HFFc6 (cell line): ENCODE results near the gene MTRFR. TPM values are rescaled to one million over a fixed set of nuclear protein-coding genes. Genes with fewer than 3 reads are reported as not detected.
A peak's percentile ranks its signal among the peaks of the same experiment; 100 is the strongest.

Experiments used
- DNase-seq: peaks from one replicate; pipeline ENCODE4 v3.0.0-alpha.2; 2018
- H3K27ac Mint-ChIP-seq: 2 replicates; pipeline ENCODE4 v1.8.0; 2020; ENCODE audit warnings: mild to moderate bottlenecking, mixed read lengths
- H3K27me3 Mint-ChIP-seq: 2 replicates; pipeline ENCODE4 v1.8.0; 2021; ENCODE audit warnings: mild to moderate bottlenecking, moderate library complexity, mixed read lengths; ENCODE audit not compliant: insufficient read depth
- H3K36me3 Mint-ChIP-seq: 2 replicates; pipeline ENCODE4 v1.8.0; 2021; ENCODE audit warnings: low read depth, mixed read lengths
- H3K4me1 Mint-ChIP-seq: 2 replicates; pipeline ENCODE4 v1.8.0; 2020; ENCODE audit warnings: low read depth, mixed read lengths
- H3K4me3 Mint-ChIP-seq: 2 replicates; pipeline ENCODE4 v1.8.0; 2020; ENCODE audit warnings: mild to moderate bottlenecking, moderate library complexity, mixed read lengths
- H3K9me3 Mint-ChIP-seq: 2 replicates; pipeline ENCODE4 v1.8.0; 2020; ENCODE audit warnings: mild to moderate bottlenecking, mixed read lengths
- total RNA-seq, 6 experiments: library from RNA; stranded (reverse); fragmentation: NEBNext Ultra II Directional; extraction: Animal tissue kit (Norgen Biotek cat#: 25700); gene quantifications; 2 replicates in 1 of 6; 3 replicates in 5 of 6; pipeline ENCODE4 v1.2.3, GENCODE V29; 2021
- TF ChIP-seq, protein P1 (sequence below): fragments of 200-600 bp; sonication (generic); IDR thresholded peaks from 2 replicates; pipeline ENCODE4 v1.5.0; 2021; ENCODE audit warnings: antibody characterized with exemption, mild to moderate bottlenecking

MTRFR gene
- total RNA-seq, 6 experiments from 2014 or later: 7.8 to 9.1 (median 8.8) TPM

DNA sequence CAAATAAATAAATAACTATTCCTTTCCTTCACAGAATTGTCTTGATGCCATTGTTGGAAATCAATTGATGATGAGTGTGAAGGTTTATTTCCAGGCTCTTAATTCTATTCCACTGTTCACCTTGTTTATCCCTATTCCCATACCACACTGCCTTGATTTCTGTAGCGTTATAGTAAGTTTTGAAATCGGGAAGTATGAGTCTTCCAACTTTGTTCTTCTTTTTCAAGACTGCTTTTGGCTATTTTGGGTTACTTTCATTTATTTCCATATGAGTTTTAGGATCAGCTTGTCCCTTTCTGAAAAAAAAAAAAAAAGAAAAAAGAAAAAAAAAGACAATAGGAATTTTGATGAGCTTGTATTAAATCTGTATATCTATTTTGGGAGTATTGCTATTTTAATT lies 47.7 kb downstream of the MTRFR start:
- Mint-ChIP-seq H3K4me3 (no peak overlapping the region), H3K4me1 (no peaks in the 10 kb centered on the region)
- DNase-seq: no peak

DNA sequence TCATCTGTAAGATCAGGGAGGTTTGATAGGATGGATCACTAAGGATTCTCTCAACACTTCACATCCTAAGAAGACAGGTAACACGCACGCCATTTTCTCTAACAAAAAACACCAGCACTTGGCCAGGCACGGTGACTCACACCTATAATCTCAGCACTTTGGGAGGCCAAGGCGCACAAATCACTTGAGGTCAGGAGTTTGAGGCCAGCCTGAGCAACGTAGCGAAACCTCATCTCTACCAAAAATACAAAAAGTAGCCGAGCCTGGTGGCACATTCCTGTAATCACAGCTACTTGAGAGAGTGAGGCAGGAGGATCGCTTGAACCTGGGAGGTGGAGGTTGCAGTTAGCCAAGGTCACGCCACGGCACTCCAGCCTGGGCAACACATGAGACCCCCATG lies 48.9 kb downstream of the MTRFR start:
- Mint-ChIP-seq H3K36me3 (no peaks in the 10 kb centered on the region), H3K4me1 (peaks cover 4% of the 10 kb centered on the region), H3K27ac (no peak overlapping the region), H3K4me3 (no peak overlapping the region), H3K9me3 (no peaks in the 10 kb centered on the region), H3K27me3 (no peaks in the 10 kb centered on the region; the same call in 1 of the 2 replicates)
- DNase-seq: no peak
- TF ChIP-seq, protein P1, sequence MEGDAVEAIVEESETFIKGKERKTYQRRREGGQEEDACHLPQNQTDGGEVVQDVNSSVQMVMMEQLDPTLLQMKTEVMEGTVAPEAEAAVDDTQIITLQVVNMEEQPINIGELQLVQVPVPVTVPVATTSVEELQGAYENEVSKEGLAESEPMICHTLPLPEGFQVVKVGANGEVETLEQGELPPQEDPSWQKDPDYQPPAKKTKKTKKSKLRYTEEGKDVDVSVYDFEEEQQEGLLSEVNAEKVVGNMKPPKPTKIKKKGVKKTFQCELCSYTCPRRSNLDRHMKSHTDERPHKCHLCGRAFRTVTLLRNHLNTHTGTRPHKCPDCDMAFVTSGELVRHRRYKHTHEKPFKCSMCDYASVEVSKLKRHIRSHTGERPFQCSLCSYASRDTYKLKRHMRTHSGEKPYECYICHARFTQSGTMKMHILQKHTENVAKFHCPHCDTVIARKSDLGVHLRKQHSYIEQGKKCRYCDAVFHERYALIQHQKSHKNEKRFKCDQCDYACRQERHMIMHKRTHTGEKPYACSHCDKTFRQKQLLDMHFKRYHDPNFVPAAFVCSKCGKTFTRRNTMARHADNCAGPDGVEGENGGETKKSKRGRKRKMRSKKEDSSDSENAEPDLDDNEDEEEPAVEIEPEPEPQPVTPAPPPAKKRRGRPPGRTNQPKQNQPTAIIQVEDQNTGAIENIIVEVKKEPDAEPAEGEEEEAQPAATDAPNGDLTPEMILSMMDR: no peak

More for the DNA sequence above, 47.7 kb downstream of the MTRFR start:
- Mint-ChIP-seq H3K36me3 (no peaks in the 10 kb centered on the region), H3K27me3 (no peaks in the 10 kb centered on the region; the same call in 1 of the 2 replicates), H3K9me3 (no peaks in the 10 kb centered on the region), H3K27ac (no peak overlapping the region)
- TF ChIP-seq, protein P1: no peak

DNA sequence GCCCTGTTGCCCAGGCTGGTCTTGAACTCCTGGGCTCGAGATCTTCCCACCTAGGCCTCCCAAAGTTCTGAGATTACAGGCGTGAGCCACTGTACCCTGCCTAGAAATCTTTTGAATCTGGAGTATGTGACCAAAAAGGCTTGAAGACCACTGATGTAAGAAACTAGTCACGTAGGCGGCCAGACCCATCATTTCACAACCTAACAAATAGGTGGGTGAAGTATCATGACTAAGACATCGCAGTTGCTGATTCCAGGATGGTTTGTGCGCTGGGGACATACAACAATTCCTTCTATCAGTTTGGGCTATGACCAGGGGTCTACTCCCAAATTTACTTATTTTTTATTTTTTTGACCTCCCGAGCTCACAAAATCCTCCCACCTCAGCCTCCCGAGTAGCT lies 50.2 kb downstream of the MTRFR start:
- H3K4me1 Mint-ChIP-seq: peaks cover 6% of the 10 kb centered on the region
- no peak for DNase-seq
- peaks cover under 1% of the 10 kb centered on the region; the same call in 1 of the 2 replicates for H3K36me3 Mint-ChIP-seq
- TF ChIP-seq, protein P1: no peak
- H3K9me3 Mint-ChIP-seq: no peaks in the 10 kb centered on the region
- H3K4me3 Mint-ChIP-seq: no peak overlapping the region
- no peaks in the 10 kb centered on the region; the same call in 1 of the 2 replicates for H3K27me3 Mint-ChIP-seq
- H3K27ac Mint-ChIP-seq: no peak overlapping the region

DNA sequence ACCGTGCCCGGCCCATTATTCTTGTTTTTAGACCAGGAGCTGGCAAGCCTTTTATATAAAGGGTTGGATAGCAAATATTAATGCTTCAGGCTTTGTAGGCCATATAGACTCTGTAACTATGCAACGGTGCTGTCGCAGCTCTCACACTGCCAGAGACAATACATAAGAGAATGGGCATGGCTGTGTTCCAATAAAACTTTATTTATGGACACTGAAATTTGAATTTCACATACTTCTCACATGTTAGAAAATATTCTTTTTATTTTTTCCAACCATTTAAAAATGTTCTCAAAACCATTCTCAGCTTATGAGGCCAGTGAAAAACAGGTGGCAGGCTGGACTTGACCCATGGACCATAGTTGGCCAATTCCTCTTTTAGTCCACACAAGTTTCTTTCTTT lies 51.4 kb downstream of the MTRFR start:
- 0 out of 2 replicates have a peak overlapping the region, but pooled peaks have one; percentile 26 for H3K27ac Mint-ChIP-seq
- H3K4me3 Mint-ChIP-seq: no peak overlapping the region
- peaks cover 8% of the 10 kb centered on the region; the same call in 1 of the 2 replicates for H3K36me3 Mint-ChIP-seq
- no peak for DNase-seq
- H3K4me1 Mint-ChIP-seq: peaks cover 6% of the 10 kb centered on the region
- H3K27me3 Mint-ChIP-seq: no peaks in the 10 kb centered on the region; the same call in 1 of the 2 replicates
- H3K9me3 Mint-ChIP-seq: no peaks in the 10 kb centered on the region
- TF ChIP-seq, protein P1: no peak

DNA sequence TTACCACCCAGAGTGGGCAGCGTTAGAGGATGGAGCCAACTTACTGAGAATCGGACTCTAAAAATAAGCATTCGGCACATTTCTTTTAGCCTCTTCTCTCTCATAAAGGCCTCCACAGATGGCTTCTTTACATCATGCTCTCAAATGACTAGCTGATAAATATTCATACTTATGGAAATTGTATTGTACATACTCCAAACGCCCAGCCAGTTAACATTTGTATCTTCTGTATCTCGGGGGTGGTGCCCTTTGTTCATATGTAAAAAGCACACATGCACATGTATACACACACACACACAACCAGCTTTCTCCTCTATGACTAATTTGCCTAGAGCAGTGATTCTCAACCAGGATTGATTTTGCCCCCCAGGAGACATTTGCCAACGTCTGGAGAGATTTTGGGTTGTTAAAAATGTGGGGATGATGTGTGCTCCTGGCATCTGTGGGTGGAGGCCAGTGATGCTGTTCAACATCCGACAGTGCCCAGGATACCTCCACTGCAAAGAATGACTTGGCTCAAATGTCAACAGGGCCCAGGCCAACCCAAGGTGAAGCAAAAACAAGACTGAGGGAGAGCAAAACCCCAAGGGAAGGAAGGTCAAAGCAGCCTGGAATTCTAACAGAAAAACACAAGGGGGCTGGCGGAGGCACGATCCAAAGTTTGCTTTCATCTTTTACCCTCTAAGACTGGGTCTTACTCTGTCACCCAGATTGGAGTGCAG lies 53.6 kb downstream of the MTRFR start:
- no peak for DNase-seq
- Mint-ChIP-seq H3K27ac (peak overlapping the region; percentile 65), H3K27me3 (peaks cover 2% of the 10 kb centered on the region; the same call in 1 of the 2 replicates), H3K9me3 (no peaks in the 10 kb centered on the region), H3K4me3 (no peak overlapping the region), H3K4me1 (peaks cover 6% of the 10 kb centered on the region), H3K36me3 (peaks cover 8% of the 10 kb centered on the region; the same call in 1 of the 2 replicates)
- TF ChIP-seq, protein P1: no peak
